Activated CD4-positive, alpha-beta memory T cell treated with anti-CD3 and anti-CD28 coated beads, Interleukin-2, amount 10 ng/mL, durations not matched to agents 7 days and 5 days (primary cell): ENCODE measurements around the gene PIAS3. TPM values are rescaled to one million over a fixed set of nuclear protein-coding genes. Genes with fewer than 3 reads are reported as not detected.
A peak's percentile ranks its signal among the peaks of the same experiment; 100 is the strongest.

Source experiments
- CTCF ChIA-PET: fragments of 350-600 bp; sonication (Branson Sonifier 250); formaldehyde crosslinking; loops from one replicate; lab custom pipeline; 2021; ENCODE audit warnings: antibody characterized with exemption, inconsistent platforms; lab: Charles Lee
- POLR2A ChIA-PET: fragments of 350-600 bp; sonication (Branson Sonifier 250); formaldehyde crosslinking; loops from one replicate; lab custom pipeline; 2021; ENCODE audit warnings: antibody characterized with exemption; lab: Charles Lee
- DNase-seq: peaks from one replicate; pipeline ENCODE4 v3.0.0-alpha.2; 2020
- H3K27ac Mint-ChIP-seq: one replicate; pipeline ENCODE4 v1.8.0; 2021; ENCODE audit warnings: mild to moderate bottlenecking, mixed read lengths
- H3K27me3 Mint-ChIP-seq: one replicate; pipeline ENCODE4 v1.8.0; 2021; ENCODE audit warnings: mixed read lengths
- H3K36me3 Mint-ChIP-seq: one replicate; pipeline ENCODE4 v1.8.0; 2021; ENCODE audit warnings: low read depth, mixed read lengths
- H3K4me1 Mint-ChIP-seq: one replicate; pipeline ENCODE4 v1.8.0; 2021; ENCODE audit warnings: mixed read lengths
- H3K4me3 Mint-ChIP-seq: one replicate; pipeline ENCODE4 v1.8.0; 2021; ENCODE audit warnings: mild to moderate bottlenecking, mixed read lengths
- H3K9me3 Mint-ChIP-seq: one replicate; pipeline ENCODE4 v1.8.0; 2021; ENCODE audit warnings: mixed read lengths
- total RNA-seq, 2 experiments: library from RNA; stranded (reverse); gene quantifications; one replicate each; pipeline ENCODE4 v1.2.3, GENCODE V29; 2021

PIAS3 gene
- total RNA-seq, 2 experiments from 2014 or later: 21.2 to 21.7 TPM

GRCh38 chr1:145871994-145872924 is 13.4 kb upstream of the PIAS3 start:
- no peaks in the 10 kb centered on the region for H3K36me3 Mint-ChIP-seq
- POLR2A ChIA-PET: interaction anchor here (0.8 to 3.4 kb wide), 9 partner anchors 11 to 123 kb away, joined by 3 to 21 read pairs (median 6); partner anchors contain the start of genes ANKRD34A, ANKRD35, PEX11B and PIAS3
- H3K27me3 Mint-ChIP-seq: peaks cover 48% of the 10 kb centered on the region
- H3K9me3 Mint-ChIP-seq: no peaks in the 10 kb centered on the region
- peaks cover 19% of the 10 kb centered on the region for H3K4me1 Mint-ChIP-seq
- peak overlapping the region; percentile 56 for H3K27ac Mint-ChIP-seq
- CTCF ChIA-PET: interaction anchor here (0.7 to 2.2 kb wide), 7 partner anchors 10 to 160 kb away, joined by 3 to 14 read pairs (median 5); partner anchors contain the start of genes ANKRD35, NUDT17 and RBM8A
- DNase-seq: peak; percentile 54
- peak overlapping the region; percentile 70 for H3K4me3 Mint-ChIP-seq

GRCh38 chr1:145868232-145868631 is 9.4 kb upstream of the PIAS3 start:
- no peaks in the 10 kb centered on the region for H3K36me3 Mint-ChIP-seq
- H3K4me3 Mint-ChIP-seq: no peak overlapping the region
- no peaks in the 10 kb centered on the region for H3K9me3 Mint-ChIP-seq
- peaks cover 48% of the 10 kb centered on the region for H3K27me3 Mint-ChIP-seq
- H3K4me1 Mint-ChIP-seq: peaks cover 17% of the 10 kb centered on the region
- CTCF ChIA-PET: interaction anchor here (3.1 kb wide), 1 partner anchor 22 kb away, joined by 15 read pairs; the partner anchor contains the start of gene NUDT17
- no peak for DNase-seq
- no peak overlapping the region for H3K27ac Mint-ChIP-seq
- POLR2A ChIA-PET: interaction anchor here (1.3 to 1.7 kb wide), 2 partner anchors 23 to 50 kb away, joined by 3 to 5 read pairs; partner anchors contain the start of gene PEX11B

- peaks cover 4% of the 10 kb centered on the region for H3K4me1 Mint-ChIP-seq
- H3K9me3 Mint-ChIP-seq: no peaks in the 10 kb centered on the region
- no peak for DNase-seq
- no peaks in the 10 kb centered on the region for H3K36me3 Mint-ChIP-seq
- no peak overlapping the region for H3K4me3 Mint-ChIP-seq
- POLR2A ChIA-PET: interaction anchor here (0.8 to 1.3 kb wide), 2 partner anchors 16 to 64 kb away, joined by 3 to 4 read pairs; partner anchors contain the start of gene RBM8A
- H3K27me3 Mint-ChIP-seq: peaks cover 33% of the 10 kb centered on the region
- H3K27ac Mint-ChIP-seq: no peak overlapping the region
- CTCF ChIA-PET: interaction anchor here (11.1 kb wide), 1 partner anchor 17 kb away, joined by 182 read pairs; the partner anchor contains the start of gene NUDT17
Measured at GRCh38 chr1:145863282-145864018, 4.6 kb upstream of the PIAS3 start.

GRCh38 chr1:145859491-145860023 is 676 bp upstream of the PIAS3 start:
- Mint-ChIP-seq H3K9me3 (no peaks in the 10 kb centered on the region), H3K36me3 (peaks cover 17% of the 10 kb centered on the region), H3K27ac (peak overlapping the region; percentile 76), H3K27me3 (peaks cover 17% of the 10 kb centered on the region), H3K4me1 (peaks cover 16% of the 10 kb centered on the region), H3K4me3 (peak overlapping the region; percentile 97)
- CTCF ChIA-PET: interaction anchor here (1.0 to 11.1 kb wide), 14 partner anchors 13 to 178 kb away, joined by 3 to 182 read pairs (median 6); partner anchors contain the start of genes ANKRD34A, ANKRD35, NUDT17 and PEX11B
- POLR2A ChIA-PET: interaction anchor here (0.6 to 6.1 kb wide), 25 partner anchors 10 to 578 kb away, joined by 3 to 71 read pairs (median 4); partner anchors contain the start of genes ANKRD34A, ANKRD35, LIX1L and NUDT17
- peak; percentile 78 for DNase-seq

GRCh38 chr1:145858238-145858900 is 512 bp downstream of the PIAS3 start:
- no peaks in the 10 kb centered on the region for H3K9me3 Mint-ChIP-seq

DNA sequence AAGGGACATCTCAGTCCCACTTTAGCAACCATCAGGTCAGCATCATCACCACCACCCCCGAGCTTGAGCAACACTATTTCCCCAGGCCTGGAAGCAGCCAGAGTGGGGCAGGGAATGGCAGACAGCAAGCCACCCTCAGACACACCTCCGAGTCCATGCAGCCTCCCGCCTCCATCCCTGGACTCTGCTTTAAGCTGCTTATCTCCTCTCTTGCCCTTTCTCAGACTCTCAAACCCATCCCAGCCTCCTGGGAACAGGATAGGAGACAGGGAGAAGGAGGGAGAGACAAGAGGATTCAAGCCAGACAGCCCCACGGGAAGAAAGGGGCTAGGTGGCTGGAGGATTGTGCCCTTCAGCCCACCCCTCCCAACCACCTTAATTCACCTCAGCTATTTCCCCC is 1.7 kb downstream of the PIAS3 start:
- H3K4me3 Mint-ChIP-seq: no peak overlapping the region
- no peak overlapping the region for H3K27ac Mint-ChIP-seq
- ChIA-PET POLR2A (interaction anchor here (0.9 to 6.1 kb wide), 6 partner anchors 10 to 180 kb away, joined by 3 to 71 read pairs (median 18); partner anchors contain the start of genes ANKRD35 and NUDT17), CTCF (interaction anchor here (1.1 to 11.1 kb wide), 4 partner anchors 10 to 175 kb away, joined by 3 to 182 read pairs (median 8); partner anchors contain the start of gene NUDT17)
- no peaks in the 10 kb centered on the region for H3K9me3 Mint-ChIP-seq
- peaks cover 16% of the 10 kb centered on the region for H3K4me1 Mint-ChIP-seq
- no peak for DNase-seq
- no peaks in the 10 kb centered on the region for H3K27me3 Mint-ChIP-seq
- H3K36me3 Mint-ChIP-seq: peaks cover 27% of the 10 kb centered on the region

More at GRCh38 chr1:145858238-145858900, 512 bp downstream of the PIAS3 start:
- peaks cover 24% of the 10 kb centered on the region for H3K36me3 Mint-ChIP-seq
- peak overlapping the region; percentile 76 for H3K27ac Mint-ChIP-seq
- H3K4me1 Mint-ChIP-seq: peaks cover 16% of the 10 kb centered on the region
- H3K4me3 Mint-ChIP-seq: peak overlapping the region; percentile 97
- peak; percentile 63 for DNase-seq
- peaks cover 6% of the 10 kb centered on the region for H3K27me3 Mint-ChIP-seq
- ChIA-PET CTCF (interaction anchor here (0.8 to 11.1 kb wide), 17 partner anchors 12 to 181 kb away, joined by 3 to 182 read pairs (median 5); partner anchors contain the start of genes ANKRD34A, ANKRD35, NUDT17 and PEX11B), POLR2A (interaction anchor here (0.8 to 6.1 kb wide), 21 partner anchors 11 to 578 kb away, joined by 3 to 71 read pairs (median 8); partner anchors contain the start of genes ANKRD34A, ANKRD35, LIX1L and NUDT17)

DNA sequence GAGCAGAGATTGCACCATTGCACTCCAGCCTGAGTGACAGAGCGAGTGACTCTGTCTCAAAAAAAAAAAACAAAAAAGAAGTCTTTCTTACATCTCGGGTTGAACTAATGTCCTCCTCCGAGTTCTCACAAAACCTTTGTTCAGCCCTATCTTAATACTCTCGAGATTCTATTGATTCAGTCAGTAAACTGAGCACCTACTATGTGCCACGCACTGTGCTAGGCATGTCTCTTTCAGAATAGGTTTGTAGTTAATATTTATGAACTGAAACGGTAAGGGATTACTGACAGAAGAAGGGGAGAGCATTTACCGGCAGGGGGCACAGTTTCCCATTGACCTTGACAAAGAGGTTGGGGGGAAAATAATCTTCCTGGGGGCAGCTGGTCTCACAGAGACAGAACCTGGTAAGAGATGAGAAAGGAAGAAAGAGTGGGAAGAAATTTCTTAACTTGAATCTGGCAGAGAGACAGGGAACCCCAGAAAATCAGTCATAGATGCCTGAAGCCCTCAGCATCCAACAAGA is 3.4 kb downstream of the PIAS3 start:
- Mint-ChIP-seq H3K27me3 (no peaks in the 10 kb centered on the region), H3K9me3 (no peaks in the 10 kb centered on the region), H3K36me3 (peaks cover 34% of the 10 kb centered on the region), H3K27ac (no peak overlapping the region), H3K4me1 (peaks cover 16% of the 10 kb centered on the region), H3K4me3 (no peak overlapping the region)
- ChIA-PET POLR2A (interaction anchor here (1.0 kb wide), 1 partner anchor 10 kb away, joined by 3 read pairs; the partner anchor contains the start of gene NUDT17), CTCF (interaction anchor here (0.9 to 11.1 kb wide), 2 partner anchors 9 to 158 kb away, joined by 3 to 182 read pairs; partner anchors contain the start of gene NUDT17)
- DNase-seq: no peak

DNA sequence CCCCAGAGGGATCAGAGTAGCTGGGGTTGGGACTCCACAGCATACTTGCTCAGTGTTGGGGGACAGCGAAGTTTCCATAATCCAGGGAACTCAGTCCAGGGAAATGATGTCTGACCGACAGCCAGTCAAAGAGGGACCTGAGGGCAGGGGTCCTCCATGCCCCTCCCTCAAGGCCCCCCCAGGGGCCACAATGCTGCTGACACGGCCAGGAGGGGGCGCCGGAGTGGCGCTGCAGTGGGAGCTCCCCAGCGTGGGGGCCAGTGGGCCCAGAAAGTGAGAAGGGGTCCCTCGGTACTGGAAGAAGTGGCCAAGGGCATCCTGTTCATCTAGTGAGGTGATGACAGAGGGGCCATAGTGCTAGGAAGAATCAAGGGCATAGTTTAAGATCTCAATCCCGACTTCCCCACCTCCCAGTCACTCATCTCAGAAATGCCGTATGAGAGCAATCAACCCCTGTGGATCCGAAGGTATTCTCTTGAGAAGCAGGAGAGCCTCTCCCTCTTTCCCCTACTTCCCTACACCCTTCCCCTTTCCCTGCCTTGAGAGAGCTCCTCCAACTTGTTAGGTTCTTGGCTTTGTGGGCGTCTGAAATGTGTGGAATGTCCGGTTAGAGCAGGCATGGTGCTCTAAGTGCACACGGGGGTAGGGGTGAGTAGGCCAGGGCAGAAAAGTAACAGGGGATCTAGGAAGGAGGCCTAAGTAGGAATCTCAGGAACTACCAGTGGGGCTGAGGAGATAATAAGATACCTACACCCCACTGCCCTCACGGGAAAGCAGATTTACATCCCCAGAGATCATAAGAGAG is 9.3 kb downstream of the PIAS3 start:
- Mint-ChIP-seq H3K9me3 (no peaks in the 10 kb centered on the region), H3K4me3 (no peak overlapping the region), H3K4me1 (peaks cover 7% of the 10 kb centered on the region), H3K36me3 (peaks cover 27% of the 10 kb centered on the region), H3K27ac (no peak overlapping the region), H3K27me3 (no peaks in the 10 kb centered on the region)
- DNase-seq: no peak
- CTCF ChIA-PET: interaction anchor here (0.7 to 8.9 kb wide), 8 partner anchors 10 to 172 kb away, joined by 3 to 182 read pairs (median 7); partner anchors contain the start of genes HJV, ITGA10 and PIAS3
- POLR2A ChIA-PET: interaction anchor here (1.0 to 6.9 kb wide), 3 partner anchors 9 to 159 kb away, joined by 3 to 71 read pairs (median 3); partner anchors contain the start of genes PIAS3 and RBM8A

DNA sequence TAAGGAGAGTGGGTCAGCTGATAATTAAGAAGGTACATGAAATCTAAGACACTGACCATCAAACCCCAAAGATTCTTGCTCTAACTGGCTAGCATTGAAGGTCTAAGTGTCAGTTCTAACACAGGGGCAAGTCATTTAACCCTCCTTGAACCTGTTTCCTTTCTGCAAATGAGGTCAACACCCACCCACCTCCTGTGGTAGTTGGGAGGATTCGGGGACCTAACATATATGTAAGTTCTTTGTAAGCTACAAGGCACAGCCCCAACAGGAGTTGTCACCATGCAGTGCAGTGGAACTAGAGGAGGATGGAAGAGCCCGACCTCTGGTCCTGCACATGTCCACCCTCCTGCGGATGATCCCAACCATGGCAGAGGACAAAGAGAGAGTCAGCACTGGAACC is 11.1 kb downstream of the PIAS3 start:
- Mint-ChIP-seq H3K4me1 (peaks cover 7% of the 10 kb centered on the region), H3K9me3 (no peaks in the 10 kb centered on the region), H3K36me3 (peaks cover 19% of the 10 kb centered on the region), H3K27me3 (no peaks in the 10 kb centered on the region), H3K27ac (no peak overlapping the region), H3K4me3 (no peak overlapping the region)
- ChIA-PET POLR2A (interaction anchor here (1.2 to 6.9 kb wide), 4 partner anchors 11 to 117 kb away, joined by 3 to 71 read pairs (median 16); partner anchors contain the start of genes ANKRD34A, PIAS3, POLR3C and POLR3GL), CTCF (interaction anchor here (1.2 to 8.9 kb wide), 9 partner anchors 10 to 163 kb away, joined by 3 to 182 read pairs (median 9); partner anchors contain the start of genes ANKRD34A, ANKRD35, ITGA10 and PIAS3)
- no peak for DNase-seq

DNA sequence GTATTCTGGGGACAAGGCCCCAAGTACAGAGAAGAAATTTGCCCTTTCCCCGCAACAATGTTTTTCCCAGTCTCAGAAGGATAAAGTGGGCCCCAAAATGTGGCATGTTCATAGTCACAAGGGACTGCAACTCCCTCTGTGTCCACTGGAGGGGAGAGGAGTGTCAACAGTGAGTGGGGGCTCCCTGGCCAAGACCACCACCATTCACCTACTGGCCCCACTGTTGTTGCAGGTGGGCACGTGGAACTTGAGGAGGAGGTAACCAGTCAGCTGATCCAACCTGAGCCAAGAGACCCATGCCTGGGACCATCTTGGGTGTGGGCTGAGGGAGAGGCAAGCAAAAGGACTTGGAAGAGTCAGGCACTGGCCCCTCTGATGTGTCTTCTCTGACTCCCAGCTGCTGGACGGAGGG is 12.7 kb downstream of the PIAS3 start:
- ChIA-PET CTCF (interaction anchor here (0.6 to 8.9 kb wide), 35 partner anchors 9 to 192 kb away, joined by 3 to 182 read pairs (median 9); partner anchors contain the start of genes ANKRD34A, ANKRD35, HJV and LIX1L), POLR2A (interaction anchor here (1.1 to 6.9 kb wide), 15 partner anchors 8 to 206 kb away, joined by 3 to 71 read pairs (median 8); partner anchors contain the start of genes ANKRD34A, LIX1L, PEX11B and PIAS3)
- DNase-seq: peak; percentile 46
- no peaks in the 10 kb centered on the region for H3K27me3 Mint-ChIP-seq
- peaks cover 7% of the 10 kb centered on the region for H3K4me1 Mint-ChIP-seq
- H3K36me3 Mint-ChIP-seq: peaks cover 32% of the 10 kb centered on the region
- H3K4me3 Mint-ChIP-seq: no peak overlapping the region
- no peak overlapping the region for H3K27ac Mint-ChIP-seq
- no peaks in the 10 kb centered on the region for H3K9me3 Mint-ChIP-seq
